Fibroblast of skin of abdomen (primary cell): ENCODE results near the gene TSSK6.
A peak's percentile ranks its signal among the peaks of the same experiment; 100 is the strongest.

ENCODE experiments used
- DNase-seq: peaks from one replicate; pipeline ENCODE4 v3.0.0-alpha.2; 2013

TSSK6 gene

GRCh38 chr19:19544954-19545591 lies 29.7 kb upstream of the TSSK6 start:
- DNase-seq: no peak

GRCh38 chr19:19544257-19544953 lies 29.1 kb upstream of the TSSK6 start:
- DNase-seq: no peak

GRCh38 chr19:19543640-19544039 lies 28.3 kb upstream of the TSSK6 start:
- no peak for DNase-seq

- no peak for DNase-seq
Measured at GRCh38 chr19:19543101-19543500, 27.8 kb upstream of the TSSK6 start.

GRCh38 chr19:19542507-19542906 lies 27.2 kb upstream of the TSSK6 start:
- no peak for DNase-seq

GRCh38 chr19:19541616-19542015 lies 26.3 kb upstream of the TSSK6 start:
- DNase-seq: no peak

- no peak for DNase-seq
Measured at GRCh38 chr19:19540715-19541515, 25.6 kb upstream of the TSSK6 start.

GRCh38 chr19:19540064-19540714 lies 24.8 kb upstream of the TSSK6 start:
- peak; percentile 69 for DNase-seq

GRCh38 chr19:19539698-19540063 lies 24.3 kb upstream of the TSSK6 start:
- no peak for DNase-seq

- DNase-seq: no peak
Measured at GRCh38 chr19:19538785-19539166, 23.4 kb upstream of the TSSK6 start.

- DNase-seq: no peak
Measured at GRCh38 chr19:19538061-19538784, 22.9 kb upstream of the TSSK6 start, which contains the start of gene CILP2. CILP2 (plus strand) TSS chr19:19538265; CDS start chr19:19538350, 85 bp downstream.

- DNase-seq: no peak
Measured at GRCh38 chr19:19537075-19538048, 22.0 kb upstream of the TSSK6 start.

GRCh38 chr19:19535311-19536191 lies 20.2 kb upstream of the TSSK6 start:
- no peak for DNase-seq

- DNase-seq: no peak
Measured at GRCh38 chr19:19534556-19535265, 19.4 kb upstream of the TSSK6 start.

- DNase-seq: no peak
Measured at GRCh38 chr19:19533841-19534240, 18.5 kb upstream of the TSSK6 start.

GRCh38 chr19:19532806-19533701 lies 17.7 kb upstream of the TSSK6 start:
- no peak for DNase-seq

GRCh38 chr19:19531951-19532805 lies 16.8 kb upstream of the TSSK6 start:
- DNase-seq: peak; percentile 56
